Measurements from ENCODE around the gene P2RY2.

P2RY2 gene

DNA sequence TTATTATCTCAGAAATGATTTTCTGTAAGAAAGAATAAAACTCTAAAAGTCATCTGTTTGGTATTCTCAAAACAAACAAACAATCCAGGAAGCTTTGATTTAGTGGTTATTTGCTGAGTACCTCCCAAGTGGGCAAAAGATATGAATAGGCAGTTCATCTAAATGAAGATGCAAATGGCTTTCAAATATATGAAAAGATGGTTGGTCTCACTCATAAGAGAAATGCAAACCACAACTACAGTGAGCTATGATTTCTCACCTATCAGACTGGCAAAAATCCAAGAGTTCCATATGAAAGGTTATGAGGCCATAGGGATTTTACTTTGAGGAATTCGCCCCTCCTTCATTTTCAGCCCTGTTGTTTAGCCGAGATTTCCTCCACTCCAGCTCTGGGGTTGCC lies 11.3 kb upstream of the P2RY2 start:
- DNase-seq: no peak

- DNase-seq: no peak
These were observed 8.2 kb upstream of the P2RY2 start for GRCh38 chr11:73209892-73210291.

- DNase-seq: no peak
These were observed 7.0 kb upstream of the P2RY2 start for GRCh38 chr11:73210916-73211667.

GRCh38 chr11:73213196-73214143 lies 4.6 kb upstream of the P2RY2 start:
- DNase-seq: no peak

DNA sequence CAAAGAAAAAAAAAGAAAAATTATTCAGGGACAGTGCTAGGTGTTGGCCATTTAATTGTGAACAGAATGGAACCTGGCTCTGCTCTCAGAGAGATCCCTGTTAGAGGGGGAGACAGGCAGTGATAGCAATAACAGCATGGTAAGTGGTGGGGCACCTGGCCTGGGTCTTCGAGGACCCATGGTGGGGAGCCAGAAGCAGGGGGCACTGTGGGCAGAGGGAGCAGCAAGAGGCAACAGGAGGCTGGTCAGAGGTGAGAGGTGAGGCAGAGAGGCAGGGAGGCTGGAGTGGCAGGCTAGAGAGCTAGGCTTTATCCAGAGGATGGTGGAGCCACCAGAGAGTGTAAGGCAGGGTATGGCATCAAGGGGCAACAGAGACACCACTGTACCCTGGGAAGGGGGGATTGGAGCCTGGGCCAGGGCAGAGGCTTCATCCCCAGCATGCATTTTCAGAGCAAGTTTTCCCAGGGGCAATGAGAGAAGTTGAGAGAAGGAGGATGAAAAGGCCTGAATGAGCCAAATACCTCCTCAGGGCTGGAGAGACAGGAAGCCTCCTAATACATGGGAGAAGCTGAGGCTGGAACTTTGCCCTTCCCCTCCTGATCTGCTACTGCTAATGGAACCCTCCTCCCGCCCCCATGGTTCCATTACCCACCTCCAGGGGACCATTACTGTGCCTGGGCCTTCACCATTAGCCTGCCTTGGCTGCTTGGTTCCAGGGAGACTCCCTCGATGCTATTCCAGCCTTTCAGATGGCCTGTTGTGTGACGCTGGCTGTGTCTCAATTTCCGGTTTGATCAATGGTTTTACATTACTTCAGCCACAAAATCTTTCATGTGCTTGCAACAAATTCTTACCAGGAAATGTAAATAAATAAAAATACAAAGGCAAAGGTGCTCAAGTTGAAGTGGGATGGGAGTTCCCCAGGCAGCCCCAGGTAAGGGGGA lies 2.6 kb upstream of the P2RY2 start:
- no peak for DNase-seq

- no peak for DNase-seq
These were observed 1.6 kb upstream of the P2RY2 start for GRCh38 chr11:73216465-73216864.

DNA sequence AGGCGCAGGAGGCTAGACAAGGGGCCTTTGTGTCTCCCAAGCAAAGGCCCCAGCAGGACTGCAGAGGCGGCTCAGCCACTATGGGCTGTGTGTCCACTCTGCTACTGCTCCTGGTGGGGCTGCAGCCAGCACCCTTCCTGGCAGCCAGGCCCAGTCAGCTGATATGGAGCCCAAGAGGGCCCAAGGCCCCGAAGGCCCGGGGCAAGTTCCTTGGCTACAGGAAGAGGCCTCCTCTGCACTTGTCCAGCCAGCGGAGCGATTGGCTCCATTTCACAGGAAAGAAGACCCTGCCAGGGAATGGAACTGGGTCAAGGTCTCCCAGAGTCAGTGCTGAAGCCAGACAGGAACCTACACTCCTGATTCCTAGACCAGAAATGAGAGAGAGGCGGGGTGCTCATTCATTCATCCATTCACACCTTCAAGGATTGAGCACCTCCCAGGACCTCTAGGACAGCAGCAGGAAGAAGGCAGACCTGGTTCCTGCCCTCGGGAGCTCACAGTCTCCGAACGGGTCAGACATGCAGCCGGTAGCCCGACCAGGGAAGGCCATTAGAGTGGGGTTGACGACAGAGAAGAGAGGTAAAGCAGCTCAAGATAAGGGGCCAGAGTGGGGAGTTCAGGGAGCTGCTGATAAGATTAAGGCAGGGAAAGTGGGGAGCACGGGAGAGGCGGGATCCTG lies 811 bp upstream of the P2RY2 start:
- no peak for DNase-seq

DNA sequence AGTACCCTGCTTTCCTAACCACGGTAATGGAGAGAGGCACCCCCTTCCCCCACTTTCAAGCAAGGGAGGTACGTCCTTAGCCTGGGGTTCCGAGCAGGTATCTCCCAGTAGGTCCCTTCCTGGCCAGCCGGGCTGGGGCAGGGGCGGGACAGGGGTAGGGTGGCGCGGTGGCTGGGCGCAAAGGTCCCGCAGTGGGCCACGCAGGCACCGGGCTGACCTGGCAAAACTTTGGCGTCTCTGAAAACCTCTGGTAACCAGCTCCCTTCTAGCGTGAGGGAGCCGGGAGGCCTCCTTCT lies 323 bp upstream of the P2RY2 start:
- DNase-seq: no peak

DNA sequence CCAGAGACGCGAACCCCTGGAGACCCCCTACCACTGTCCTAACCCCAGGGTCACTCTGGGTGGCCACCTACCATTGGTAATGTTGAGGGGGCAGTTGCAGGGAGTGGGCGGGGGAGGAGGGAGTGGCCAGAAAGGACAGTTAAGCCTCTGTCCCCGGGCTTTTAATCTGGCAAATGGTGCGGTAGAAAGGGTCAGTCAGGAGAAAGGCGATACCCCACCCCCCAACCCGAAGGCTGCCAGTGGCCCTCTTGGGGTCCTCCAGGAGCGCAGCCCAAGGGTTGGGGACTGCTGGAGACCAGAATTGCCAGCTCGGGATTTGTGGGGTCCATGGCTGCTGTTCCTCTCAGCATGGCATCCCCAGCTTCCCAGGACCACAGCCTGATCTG lies 742 bp downstream of the P2RY2 start:
- DNase-seq: no peak

DNA sequence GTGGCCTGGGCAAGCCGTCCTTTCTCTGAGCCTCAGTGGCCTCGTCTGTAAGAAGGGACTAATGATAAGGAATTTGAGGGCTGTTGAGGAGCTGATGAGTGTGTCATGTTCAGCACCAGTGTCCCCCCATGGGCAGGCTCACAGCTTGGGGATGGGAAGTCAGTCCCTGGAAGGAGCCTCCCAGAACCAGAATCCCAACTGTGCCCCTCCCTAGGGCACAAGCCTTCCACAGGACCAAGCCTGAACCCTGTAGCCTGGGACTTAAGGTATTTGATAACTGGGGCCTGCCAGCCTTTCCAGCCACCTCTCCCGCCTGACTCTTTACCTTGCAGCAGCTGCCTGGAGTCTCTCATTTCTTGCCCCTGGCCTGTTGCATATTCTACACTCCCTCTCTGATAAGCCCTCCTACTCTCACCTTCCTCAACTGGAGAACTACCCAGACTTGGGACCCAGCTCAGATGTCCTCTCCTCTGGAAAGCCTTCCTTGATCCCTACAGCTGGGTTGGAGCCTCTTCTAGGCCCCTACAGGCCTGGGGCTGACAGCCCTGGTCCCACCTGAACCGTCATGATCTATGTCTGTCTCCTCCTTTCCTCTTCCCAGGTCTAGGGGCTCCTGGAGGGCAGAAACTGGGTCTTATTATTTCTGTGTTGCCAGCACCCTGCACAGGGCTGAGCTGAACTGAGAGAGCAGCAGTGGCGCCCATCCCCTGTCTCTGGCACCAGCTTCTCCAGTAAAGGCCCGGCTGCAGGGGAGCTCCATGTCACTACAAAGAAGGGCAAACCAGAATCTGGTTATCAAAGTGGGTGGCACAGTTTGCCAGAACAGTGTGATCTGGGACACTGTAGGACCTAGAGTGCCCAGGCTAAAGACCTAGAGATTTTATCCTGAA lies 1.6 kb downstream of the P2RY2 start:
- DNase-seq: no peak

GRCh38 chr11:73221451-73221850 lies 3.4 kb downstream of the P2RY2 start:
- DNase-seq: no peak

DNA sequence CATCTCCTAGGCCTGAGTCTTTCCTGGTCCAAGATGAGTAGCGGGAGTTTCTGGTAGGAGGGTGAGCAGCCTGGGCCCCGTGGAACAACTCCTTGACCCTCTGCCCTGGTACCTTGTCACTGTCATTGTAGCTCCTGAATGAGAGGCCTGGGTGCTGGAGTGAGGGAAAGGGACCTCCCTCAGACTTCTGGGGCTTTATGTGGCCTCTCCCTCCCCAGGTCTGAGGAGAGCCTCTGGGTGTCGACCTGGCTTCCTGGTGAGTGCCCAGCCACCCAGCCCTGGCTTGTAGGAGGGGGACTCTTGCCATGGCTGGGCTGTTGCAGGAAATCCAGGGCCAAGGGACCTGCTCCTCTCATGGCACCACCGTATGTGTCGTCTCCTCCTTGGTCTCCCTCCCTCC lies 3.9 kb downstream of the P2RY2 start:
- DNase-seq: no peak

DNA sequence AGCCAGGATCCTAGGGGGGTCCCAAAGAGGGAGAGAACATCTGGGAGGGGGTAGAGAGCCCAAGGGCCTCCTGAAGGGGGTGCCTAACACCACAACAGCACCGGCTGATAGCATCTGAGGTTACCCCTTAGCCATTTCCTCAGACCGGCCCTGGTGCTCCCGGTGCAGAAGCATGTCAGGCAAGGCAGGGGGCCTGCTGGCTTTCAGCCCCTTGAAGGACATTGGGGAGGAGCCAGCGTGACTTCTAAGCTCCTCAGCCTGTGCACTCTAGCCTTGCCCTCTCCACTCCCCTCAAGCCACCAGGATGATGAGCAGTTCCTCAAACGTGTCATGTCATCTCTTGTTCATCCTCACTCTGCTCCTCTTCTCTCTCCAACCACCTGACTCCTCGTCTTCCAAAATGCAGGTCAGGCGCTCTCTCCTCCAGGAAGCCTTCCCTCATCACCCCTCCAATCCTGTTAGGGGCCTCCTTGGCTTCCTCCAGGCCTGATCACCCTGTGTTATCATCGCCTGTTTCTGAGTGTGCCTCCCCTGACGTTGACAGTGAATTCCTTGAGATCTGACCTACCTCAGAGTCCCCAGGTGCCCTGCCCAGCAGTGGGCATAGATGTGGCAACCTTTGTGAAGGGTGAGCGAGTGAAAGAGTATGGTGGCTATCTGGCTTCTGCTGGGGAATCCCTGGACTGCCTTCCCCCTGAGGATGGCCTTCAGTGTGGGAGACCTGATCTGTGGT lies 6.1 kb downstream of the P2RY2 start:
- DNase-seq: no peak

DNA sequence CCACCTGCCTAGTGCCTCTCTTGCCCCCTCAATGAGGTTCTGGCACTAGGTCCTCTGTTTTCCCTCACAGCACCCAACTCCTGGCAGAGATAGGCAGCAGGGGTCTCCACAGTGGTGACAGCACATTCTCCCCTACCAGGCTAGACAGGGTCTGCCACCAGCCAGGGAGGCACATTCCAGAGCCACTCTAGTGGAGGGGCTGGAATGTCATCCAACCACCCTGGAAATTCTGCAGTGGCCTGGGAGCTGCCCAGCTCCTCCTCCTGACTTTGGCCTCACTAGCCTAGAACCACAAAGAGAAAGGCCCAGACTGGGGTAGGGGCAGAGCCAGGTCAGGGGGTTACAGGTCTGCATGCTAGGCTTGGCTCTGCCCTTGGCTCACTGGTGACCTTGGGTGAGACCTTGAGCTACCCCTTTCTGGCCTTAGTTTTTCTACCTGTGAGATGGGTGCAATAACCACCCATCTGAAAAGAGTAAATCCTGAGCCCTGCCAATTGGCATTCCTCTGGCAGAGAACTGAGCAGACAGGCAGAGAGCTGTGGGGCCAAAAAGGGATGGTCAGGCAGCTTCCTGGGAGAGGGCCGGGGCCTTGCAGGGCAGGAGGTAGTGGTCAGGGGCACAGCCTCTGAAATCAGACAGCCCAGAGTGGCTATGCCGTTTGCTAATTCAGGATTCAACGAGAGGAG lies 7.1 kb downstream of the P2RY2 start:
- no peak for DNase-seq

DNA sequence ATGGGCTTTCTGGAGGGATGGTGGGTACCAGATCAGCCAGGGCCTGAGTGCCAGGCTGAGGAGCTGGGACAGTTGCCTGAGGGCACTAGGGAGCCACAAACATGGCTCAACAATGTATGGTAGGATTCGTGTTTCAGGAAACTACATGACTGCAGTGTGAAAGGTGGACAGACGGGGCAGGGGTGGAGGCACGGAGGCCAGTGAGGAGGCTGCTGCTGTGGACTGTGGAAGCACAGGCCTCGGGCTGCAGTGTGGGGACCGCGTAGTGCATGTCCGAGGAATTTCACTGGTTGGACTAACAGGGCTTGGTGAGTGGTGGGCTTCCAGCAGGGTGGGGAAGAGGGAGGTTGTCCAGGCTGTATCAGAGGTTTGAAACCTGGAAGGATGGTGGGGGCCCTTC lies 7.8 kb downstream of the P2RY2 start:
- DNase-seq: no peak

DNA sequence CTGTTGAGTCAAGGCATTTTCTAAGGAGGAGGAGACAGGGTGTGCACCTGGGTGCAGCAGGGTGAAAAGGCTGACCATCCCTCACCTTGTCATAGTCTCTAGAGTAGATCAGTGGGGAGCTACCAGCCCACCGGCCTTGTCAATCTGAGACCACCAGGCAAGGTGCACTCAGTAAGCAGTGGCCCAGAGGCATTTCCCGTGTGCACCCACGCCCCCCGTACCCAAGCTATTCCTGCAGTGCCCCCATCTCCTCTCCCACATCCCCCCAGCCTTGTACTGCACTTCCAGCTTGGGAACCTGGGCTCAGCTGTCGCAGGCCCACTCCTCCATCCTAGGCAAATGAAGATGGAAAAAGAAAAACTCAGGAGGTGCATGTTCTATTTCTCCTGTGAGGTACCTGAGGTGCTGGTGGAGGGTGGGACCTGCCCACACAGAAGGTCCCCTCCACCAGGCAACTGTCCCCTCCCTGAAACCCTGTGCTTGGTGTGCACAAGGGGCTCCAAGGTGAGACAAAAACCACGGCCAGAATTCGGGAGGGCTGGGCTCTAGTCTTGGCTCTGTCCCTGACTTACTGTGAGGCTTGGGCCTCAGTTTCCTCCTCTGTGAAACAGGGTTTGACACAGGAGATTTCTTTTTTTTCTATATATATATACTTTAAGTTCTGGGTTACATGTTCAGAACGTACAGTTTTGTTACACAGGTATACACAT lies 8.4 kb downstream of the P2RY2 start:
- DNase-seq: no peak

DNA sequence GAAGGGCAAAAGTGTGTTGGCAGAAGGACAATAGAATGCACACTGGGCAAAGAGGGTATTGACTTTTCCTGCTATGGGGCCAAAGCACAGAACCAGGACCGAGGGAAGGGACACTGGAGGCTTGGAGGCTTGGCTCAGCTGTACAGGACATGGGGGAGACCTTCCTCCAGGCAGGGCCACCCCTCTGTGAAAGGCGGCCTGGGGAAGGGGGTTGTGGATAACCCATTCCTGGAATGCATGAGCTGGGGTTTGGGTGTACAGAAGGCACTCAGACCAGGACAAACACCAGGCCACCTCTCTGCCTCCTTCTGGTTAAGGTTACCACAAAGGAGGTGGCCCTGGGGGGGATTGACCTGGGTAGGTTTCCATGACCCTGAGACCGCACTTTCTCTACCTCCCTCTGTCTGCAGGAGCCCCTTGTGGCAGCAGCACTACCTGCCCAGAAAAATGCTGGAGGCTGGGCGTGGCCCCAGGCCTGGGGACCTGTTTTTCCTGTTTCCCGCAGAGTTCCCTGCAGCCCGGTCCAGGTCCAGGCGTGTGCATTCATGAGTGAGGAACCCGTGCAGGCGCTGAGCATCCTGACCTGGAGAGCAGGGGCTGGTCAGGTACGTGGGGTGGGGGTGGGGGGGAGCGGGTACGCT lies 9.6 kb downstream of the P2RY2 start:
- DNase-seq: no peak

GRCh38 chr11:73228268-73229134 lies 10.4 kb downstream of the P2RY2 start:
- DNase-seq: no peak

Measured in Kasumi-1 (cell line).